Measurements from ENCODE around the gene CDK6. TPM values are rescaled to one million over a fixed set of nuclear protein-coding genes. Genes with fewer than 3 reads are reported as not detected.

Gene CDK6
- total RNA-seq, 4 donors from 2014 or later = 12.9 to 32.7 (median 21.6) TPM

DNA sequence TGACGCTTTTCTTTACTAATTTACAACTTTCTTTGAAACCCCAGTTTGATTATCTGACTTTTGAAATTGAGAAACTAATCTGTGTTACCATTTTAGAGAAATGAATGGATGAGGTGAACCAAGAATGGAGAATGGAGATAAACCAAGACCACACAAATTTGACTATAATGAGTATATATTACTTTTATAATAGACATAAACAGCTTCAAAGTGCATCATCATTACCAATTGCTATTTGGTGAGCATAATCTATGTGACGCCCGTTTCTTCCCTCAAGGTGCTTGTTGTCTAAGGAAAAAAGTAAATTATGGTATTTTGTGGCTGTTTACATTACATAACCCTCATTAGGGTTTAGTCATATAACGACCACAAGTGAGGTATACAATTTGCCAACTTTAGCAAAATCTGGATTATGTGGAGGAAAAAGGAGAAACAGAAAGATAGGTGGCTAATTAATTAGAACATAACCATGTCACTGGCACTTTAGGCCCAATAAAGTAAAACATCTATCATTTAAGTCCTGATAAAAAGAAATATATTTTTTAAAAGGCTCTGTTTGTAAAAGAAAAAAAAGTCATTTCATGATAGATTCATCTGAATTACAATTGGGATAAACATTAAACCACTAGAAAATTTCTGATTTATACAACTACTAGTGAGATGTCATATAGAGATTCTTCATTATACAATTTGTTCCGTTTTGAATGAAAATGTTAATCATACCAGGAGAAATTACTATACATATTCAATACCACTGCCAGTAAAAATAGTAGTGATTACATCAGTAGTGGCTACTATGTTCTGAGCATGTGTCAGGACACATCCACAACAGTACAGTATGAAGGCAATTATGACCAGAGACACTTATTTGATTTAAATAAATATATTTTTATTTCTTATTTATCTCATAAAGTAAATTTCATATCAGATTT lies 128.0 kb downstream of the CDK6 start:
- no peaks in the 10 kb centered on the region for H3K27me3 ChIP-seq
- 74 to 75% methylated on average over 5 of the region's 5 CpGs for WGBS, 2 donors (ENCODE audit: low coverage in 1 of 2)
- TF ChIP-seq POLR2AphosphoS5 (IDR thresholded peaks at IDR 0.05) = no peak
- no peak for TF ChIP-seq EP300 (IDR thresholded peaks at IDR 0.05; ENCODE audit: low read depth)
- TF ChIP-seq POLR2A (IDR thresholded peaks at IDR 0.05) = no peak
- TF ChIP-seq CTCF (IDR thresholded peaks at IDR 0.05) = no peak
- H3K4me3 ChIP-seq = no peak overlapping the region
- H3K27ac ChIP-seq = no peak overlapping the region
- in situ Hi-C loops (cut with MboI; ENCODE audit: low pct_ligation_motif_present in 1 of 4, low pct_unique_long_range_greater_than_20kb in 1 of 4, low sequenced_read_pairs in 3 of 4) (no loop called here), intact Hi-C loops (cut with DNase I; ENCODE audit: low total_unique reads) (no loop called here)
- peaks cover 0 to 5% (median 0%) of the 10 kb centered on the region in 4 donors for H3K4me1 ChIP-seq
- H3K36me3 ChIP-seq = no peaks in the 10 kb centered on the region
- DNase-seq = no peak
- H3K9me3 ChIP-seq = no peaks in the 10 kb centered on the region

DNA sequence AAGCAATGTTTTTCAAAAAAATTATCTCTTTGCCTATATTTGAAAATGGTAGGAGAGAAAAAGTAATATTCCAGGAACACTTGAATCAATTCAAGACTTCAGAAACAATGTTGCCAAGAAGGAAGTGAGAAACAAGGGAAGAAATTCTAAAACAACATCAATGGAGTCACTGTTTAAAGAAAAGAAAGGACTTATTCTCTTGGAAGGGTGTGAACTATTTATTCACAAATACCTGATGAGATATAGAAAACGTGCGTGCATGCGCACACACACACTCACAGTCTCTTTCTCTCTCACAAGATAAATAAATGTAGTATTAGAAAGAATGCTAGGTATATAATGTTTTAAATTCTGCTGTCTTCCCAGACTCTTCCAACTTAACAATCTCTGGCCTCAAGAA lies 128.9 kb downstream of the CDK6 start:
- in situ Hi-C loops (cut with MboI; ENCODE audit: low pct_ligation_motif_present in 1 of 4, low pct_unique_long_range_greater_than_20kb in 1 of 4, low sequenced_read_pairs in 3 of 4) (no loop called here), intact Hi-C loops (cut with DNase I; ENCODE audit: low total_unique reads) (no loop called here)
- H3K9me3 ChIP-seq = no peaks in the 10 kb centered on the region
- H3K36me3 ChIP-seq = no peaks in the 10 kb centered on the region
- H3K27me3 ChIP-seq = no peaks in the 10 kb centered on the region
- no peak for DNase-seq
- TF ChIP-seq CTCF (IDR thresholded peaks at IDR 0.05) (no peak), EP300 (IDR thresholded peaks at IDR 0.05; ENCODE audit: low read depth) (no peak), POLR2AphosphoS5 (IDR thresholded peaks at IDR 0.05) (no peak), POLR2A (IDR thresholded peaks at IDR 0.05) (no peak)
- peaks cover 0 to 5% (median 0%) of the 10 kb centered on the region in 4 donors for H3K4me1 ChIP-seq
- 60 to 72% methylated on average over 3 of the region's 3 CpGs for WGBS, 2 donors (ENCODE audit: low coverage in 1 of 2)
- H3K27ac ChIP-seq = no peak overlapping the region
- H3K4me3 ChIP-seq = no peak overlapping the region

DNA sequence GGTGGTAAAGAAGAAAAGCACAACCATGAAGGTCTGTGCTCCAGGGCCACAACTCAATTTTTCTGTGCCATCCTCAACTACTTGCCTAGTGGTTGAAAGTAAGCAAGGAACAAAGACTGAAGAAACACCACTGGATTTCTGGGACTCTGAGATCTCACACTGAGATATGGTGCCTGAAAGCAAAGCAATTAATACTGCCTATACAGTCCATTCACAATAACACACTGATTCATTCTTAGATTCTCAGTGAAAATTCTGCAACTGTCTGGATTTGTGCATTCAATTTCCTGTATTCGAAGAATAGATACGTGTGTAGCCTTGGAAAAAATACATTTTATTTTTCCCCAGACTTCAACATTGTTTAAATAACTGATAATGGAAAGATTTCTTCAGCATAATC lies 129.8 kb downstream of the CDK6 start:
- H3K27me3 ChIP-seq = no peaks in the 10 kb centered on the region
- H3K9me3 ChIP-seq = no peaks in the 10 kb centered on the region
- H3K4me3 ChIP-seq = no peak overlapping the region
- TF ChIP-seq POLR2AphosphoS5 (IDR thresholded peaks at IDR 0.05) = no peak
- no peak for TF ChIP-seq POLR2A (IDR thresholded peaks at IDR 0.05)
- TF ChIP-seq EP300 (IDR thresholded peaks at IDR 0.05; ENCODE audit: low read depth) = no peak
- no peak for TF ChIP-seq CTCF (IDR thresholded peaks at IDR 0.05)
- in situ Hi-C loops (cut with MboI; ENCODE audit: low pct_ligation_motif_present in 1 of 4, low pct_unique_long_range_greater_than_20kb in 1 of 4, low sequenced_read_pairs in 3 of 4) = no loop called here
- 79 to 89% methylated on average over 2 of the region's 2 CpGs for WGBS, 2 donors (ENCODE audit: low coverage in 1 of 2)
- no peak overlapping the region for H3K27ac ChIP-seq
- no peak for DNase-seq
- H3K4me1 ChIP-seq = peaks cover 0 to 5% (median 0%) of the 10 kb centered on the region in 4 donors
- no peaks in the 10 kb centered on the region for H3K36me3 ChIP-seq
- intact Hi-C loops (cut with DNase I; ENCODE audit: low total_unique reads) = no loop called here

GRCh38 chr7:92705831-92706230 lies 130.5 kb downstream of the CDK6 start:
- H3K36me3 ChIP-seq = no peaks in the 10 kb centered on the region
- no peaks in the 10 kb centered on the region for H3K9me3 ChIP-seq
- TF ChIP-seq POLR2AphosphoS5 (IDR thresholded peaks at IDR 0.05) (no peak), EP300 (IDR thresholded peaks at IDR 0.05; ENCODE audit: low read depth) (no peak), POLR2A (IDR thresholded peaks at IDR 0.05) (no peak), CTCF (IDR thresholded peaks at IDR 0.05) (no peak)
- H3K4me1 ChIP-seq = peaks cover 0 to 5% (median 0%) of the 10 kb centered on the region in 4 donors
- H3K4me3 ChIP-seq = no peak overlapping the region
- intact Hi-C loops (cut with DNase I; ENCODE audit: low total_unique reads) = no loop called here
- no peak for DNase-seq
- 88 to 100% methylated on average over 1 of the region's 1 CpG for WGBS, 2 donors (ENCODE audit: low coverage in 1 of 2)
- in situ Hi-C loops (cut with MboI; ENCODE audit: low pct_ligation_motif_present in 1 of 4, low pct_unique_long_range_greater_than_20kb in 1 of 4, low sequenced_read_pairs in 3 of 4) = no loop called here
- no peak overlapping the region for H3K27ac ChIP-seq
- H3K27me3 ChIP-seq = no peaks in the 10 kb centered on the region

Data from transverse colon (tissue), 4 donors.